Stimulated activated CD4-positive, alpha-beta T cell treated with anti-CD3 and anti-CD28 coated beads, Interleukin-4, amount 100 ng/mL, for 4 hours (primary cell): ENCODE results near the gene TPX2.
"Not testable (repeated sequence)": the region's sequence is repeated elsewhere in the genome, so short reads cannot be mapped to it uniquely, and the experiment has no call there.

Source experiments
- DNase-seq, 2 experiments: peaks; one replicate each; pipeline ENCODE4 v3.0.0-alpha.2; 2020

Gene TPX2

GRCh38 chr20:31818376-31818908 lies 79.4 kb downstream of the TPX2 start:
- DNase-seq = no peak

- DNase-seq = no peak
Observed at GRCh38 chr20:31819083-31819784, 80.1 kb downstream of the TPX2 start, which contains the start of gene MYLK2. Gene MYLK2 (plus strand): TSS chr20:31819356. CDS start chr20:31819581, 225 bp downstream.

GRCh38 chr20:31820228-31820627 lies 81.1 kb downstream of the TPX2 start:
- no peak for DNase-seq

GRCh38 chr20:31821427-31821826 lies 82.3 kb downstream of the TPX2 start:
- no peak for DNase-seq

- DNase-seq = peak; percentile 56 to 77
Observed at GRCh38 chr20:31822421-31823330, 83.6 kb downstream of the TPX2 start.

- no peak for DNase-seq
Observed at GRCh38 chr20:31823360-31824124, 84.5 kb downstream of the TPX2 start.

GRCh38 chr20:31824125-31824485 lies 85.0 kb downstream of the TPX2 start:
- DNase-seq = no peak

- DNase-seq = no peak
Observed at GRCh38 chr20:31824554-31825313, 85.6 kb downstream of the TPX2 start.

- DNase-seq = no peak
Observed at GRCh38 chr20:31826074-31826473, 87.0 kb downstream of the TPX2 start.

- DNase-seq = no peak
Observed at GRCh38 chr20:31827059-31827458, 88.0 kb downstream of the TPX2 start.

- DNase-seq = not testable (repeated sequence)
Observed at GRCh38 chr20:31828016-31828415, 88.9 kb downstream of the TPX2 start.

GRCh38 chr20:31829731-31830130 lies 90.6 kb downstream of the TPX2 start:
- no peak for DNase-seq

- DNase-seq = no peak
Observed at GRCh38 chr20:31830406-31830981, 91.4 kb downstream of the TPX2 start.

GRCh38 chr20:31831211-31831610 lies 92.1 kb downstream of the TPX2 start:
- DNase-seq = no peak

- no peak for DNase-seq
Observed at GRCh38 chr20:31831771-31832306, 92.7 kb downstream of the TPX2 start.

GRCh38 chr20:31833130-31833930 lies 94.2 kb downstream of the TPX2 start:
- peak; percentile 29 to 59 for DNase-seq

GRCh38 chr20:31833931-31834521 lies 94.9 kb downstream of the TPX2 start:
- DNase-seq = no peak

- no peak for DNase-seq
Observed at GRCh38 chr20:31835554-31835953, 96.5 kb downstream of the TPX2 start.

GRCh38 chr20:31835977-31836852 lies 97.1 kb downstream of the TPX2 start:
- DNase-seq = no peak
